Measurements from ENCODE around the gene STEAP1B.
"Not testable (repeated sequence)": the region's sequence is repeated elsewhere in the genome, so short reads cannot be mapped to it uniquely, and the experiment has no call there.

STEAP1B gene

GRCh38 chr7:22499888-22500689, at the start of gene STEAP1B:
Gene STEAP1B (minus strand): TSS chr7:22500188. CDS start chr7:22494855, 5,333 bp downstream.
- not testable (repeated sequence) for H3K4me3 ChIP-seq

GRCh38 chr7:22549051-22549450, 49.1 kb upstream of the STEAP1B start:
- Histone ChIP-seq H3K4me3 (no peak overlapping the region), H3K9me3 (ENCODE audit: low read depth, low read length) (no peaks in the 10 kb centered on the region), H3K9ac (ENCODE audit: insufficient read length) (no peak overlapping the region), H3K36me3 (ENCODE audit: insufficient read depth, low read length) (no peaks in the 10 kb centered on the region), H3K27ac (no peak overlapping the region)
- DNase-seq (ENCODE audit: low read depth, low spot score), result no peak
- no peak for TF ChIP-seq POLR2AphosphoS5 (IDR thresholded peaks at IDR 0.05; ENCODE audit: borderline replicate concordance, low read depth, low read length)
- TF ChIP-seq EZH2 (IDR thresholded peaks at IDR 0.05), result no peak
- no peak for TF ChIP-seq FOXP2 (optimal IDR thresholded peaks at IDR 0.05; ENCODE audit: control extremely low read depth, extremely low read length, insufficient read depth)

More at GRCh38 chr7:22499888-22500689, at the start of gene STEAP1B:
- not testable (repeated sequence) for H3K36me3 ChIP-seq (ENCODE audit: insufficient read depth, low read length); H3K9ac ChIP-seq (ENCODE audit: insufficient read length); H3K27ac ChIP-seq; DNase-seq (ENCODE audit: low read depth, low spot score); H3K9me3 ChIP-seq (ENCODE audit: low read depth, low read length)

GRCh38 chr7:22548313-22548712, 48.3 kb upstream of the STEAP1B start:
- H3K36me3 ChIP-seq (ENCODE audit: insufficient read depth, low read length), result no peaks in the 10 kb centered on the region
- no peak overlapping the region for H3K4me3 ChIP-seq
- no peaks in the 10 kb centered on the region for H3K9me3 ChIP-seq (ENCODE audit: low read depth, low read length)
- TF ChIP-seq EZH2 (IDR thresholded peaks at IDR 0.05) (no peak), POLR2AphosphoS5 (IDR thresholded peaks at IDR 0.05; ENCODE audit: borderline replicate concordance, low read depth, low read length) (no peak), FOXP2 (optimal IDR thresholded peaks at IDR 0.05; ENCODE audit: control extremely low read depth, extremely low read length, insufficient read depth) (no peak)
- H3K27ac ChIP-seq, result no peak overlapping the region
- no peak overlapping the region for H3K9ac ChIP-seq (ENCODE audit: insufficient read length)
- DNase-seq (ENCODE audit: low read depth, low spot score), result no peak

- no peaks in the 10 kb centered on the region for H3K9me3 ChIP-seq (ENCODE audit: low read depth, low read length)
- TF ChIP-seq EZH2 (IDR thresholded peaks at IDR 0.05), result no peak
- no peak for TF ChIP-seq POLR2AphosphoS5 (IDR thresholded peaks at IDR 0.05; ENCODE audit: borderline replicate concordance, low read depth, low read length)
- no peak for TF ChIP-seq FOXP2 (optimal IDR thresholded peaks at IDR 0.05; ENCODE audit: control extremely low read depth, extremely low read length, insufficient read depth)
Observed at GRCh38 chr7:22546769-22547168, 46.8 kb upstream of the STEAP1B start.

GRCh38 chr7:22545529-22545928, 45.5 kb upstream of the STEAP1B start:
- H3K9ac ChIP-seq (ENCODE audit: insufficient read length), result no peak overlapping the region
- H3K9me3 ChIP-seq (ENCODE audit: low read depth, low read length), result no peaks in the 10 kb centered on the region
- no peak overlapping the region for H3K27ac ChIP-seq
- no peak for DNase-seq (ENCODE audit: low read depth, low spot score)
- no peaks in the 10 kb centered on the region for H3K36me3 ChIP-seq (ENCODE audit: insufficient read depth, low read length)
- H3K4me3 ChIP-seq, result no peak overlapping the region
- TF ChIP-seq EZH2 (IDR thresholded peaks at IDR 0.05), result no peak
- TF ChIP-seq POLR2AphosphoS5 (IDR thresholded peaks at IDR 0.05; ENCODE audit: borderline replicate concordance, low read depth, low read length), result no peak
- TF ChIP-seq FOXP2 (optimal IDR thresholded peaks at IDR 0.05; ENCODE audit: control extremely low read depth, extremely low read length, insufficient read depth), result no peak

More at GRCh38 chr7:22546769-22547168, 46.8 kb upstream of the STEAP1B start:
- no peak overlapping the region for H3K9ac ChIP-seq (ENCODE audit: insufficient read length)
- no peak for DNase-seq (ENCODE audit: low read depth, low spot score)
- no peak overlapping the region for H3K27ac ChIP-seq
- H3K36me3 ChIP-seq (ENCODE audit: insufficient read depth, low read length), result no peaks in the 10 kb centered on the region
- H3K4me3 ChIP-seq, result no peak overlapping the region

- H3K27ac ChIP-seq, result no peak overlapping the region
- no peaks in the 10 kb centered on the region for H3K9me3 ChIP-seq (ENCODE audit: low read depth, low read length)
Observed at GRCh38 chr7:22544245-22544644, 44.3 kb upstream of the STEAP1B start.

GRCh38 chr7:22543169-22543568, 43.2 kb upstream of the STEAP1B start:
- DNase-seq (ENCODE audit: low read depth, low spot score), result no peak
- Histone ChIP-seq H3K36me3 (ENCODE audit: insufficient read depth, low read length) (no peaks in the 10 kb centered on the region), H3K9me3 (ENCODE audit: low read depth, low read length) (no peaks in the 10 kb centered on the region), H3K9ac (ENCODE audit: insufficient read length) (no peak overlapping the region), H3K27ac (no peak overlapping the region), H3K4me3 (no peak overlapping the region)
- TF ChIP-seq POLR2AphosphoS5 (IDR thresholded peaks at IDR 0.05; ENCODE audit: borderline replicate concordance, low read depth, low read length), result no peak
- no peak for TF ChIP-seq FOXP2 (optimal IDR thresholded peaks at IDR 0.05; ENCODE audit: control extremely low read depth, extremely low read length, insufficient read depth)
- TF ChIP-seq EZH2 (IDR thresholded peaks at IDR 0.05), result no peak

More at GRCh38 chr7:22544245-22544644, 44.3 kb upstream of the STEAP1B start:
- DNase-seq (ENCODE audit: low read depth, low spot score), result no peak
- Histone ChIP-seq H3K36me3 (ENCODE audit: insufficient read depth, low read length) (no peaks in the 10 kb centered on the region), H3K4me3 (no peak overlapping the region), H3K9ac (ENCODE audit: insufficient read length) (no peak overlapping the region)
- TF ChIP-seq POLR2AphosphoS5 (IDR thresholded peaks at IDR 0.05; ENCODE audit: borderline replicate concordance, low read depth, low read length), result no peak
- TF ChIP-seq EZH2 (IDR thresholded peaks at IDR 0.05), result no peak

DNA sequence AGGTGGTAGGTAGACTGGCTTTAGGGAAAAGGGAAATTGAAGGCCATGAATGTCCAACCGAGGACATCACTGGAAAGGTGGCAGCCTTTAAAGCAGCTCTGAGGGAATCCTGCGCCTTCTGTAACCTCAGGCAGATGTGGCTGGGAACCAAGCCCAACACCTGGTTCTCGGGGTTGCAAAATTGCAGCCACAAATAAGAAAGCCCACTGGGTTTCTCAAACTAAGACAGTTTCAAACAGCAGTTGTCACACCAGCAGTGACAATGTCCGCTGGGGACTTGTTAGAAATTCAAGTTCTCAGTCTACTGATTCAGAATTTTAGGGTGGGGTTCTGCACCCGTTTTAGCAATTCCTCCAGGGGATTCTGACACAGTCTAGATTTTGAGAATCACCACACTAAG, 42.7 kb upstream of the STEAP1B start:
- Histone ChIP-seq H3K4me3 (no peak overlapping the region), H3K9me3 (ENCODE audit: low read depth, low read length) (no peaks in the 10 kb centered on the region), H3K36me3 (ENCODE audit: insufficient read depth, low read length) (no peaks in the 10 kb centered on the region), H3K27ac (no peak overlapping the region), H3K9ac (ENCODE audit: insufficient read length) (no peak overlapping the region)
- no peak for DNase-seq (ENCODE audit: low read depth, low spot score)
- no peak for TF ChIP-seq EZH2 (IDR thresholded peaks at IDR 0.05)
- no peak for TF ChIP-seq FOXP2 (optimal IDR thresholded peaks at IDR 0.05; ENCODE audit: control extremely low read depth, extremely low read length, insufficient read depth)
- no peak for TF ChIP-seq POLR2AphosphoS5 (IDR thresholded peaks at IDR 0.05; ENCODE audit: borderline replicate concordance, low read depth, low read length)

- no peak overlapping the region for H3K4me3 ChIP-seq
- H3K9me3 ChIP-seq (ENCODE audit: low read depth, low read length), result no peaks in the 10 kb centered on the region
- DNase-seq (ENCODE audit: low read depth, low spot score), result no peak
- H3K36me3 ChIP-seq (ENCODE audit: insufficient read depth, low read length), result no peaks in the 10 kb centered on the region
- no peak overlapping the region for H3K27ac ChIP-seq
- H3K9ac ChIP-seq (ENCODE audit: insufficient read length), result no peak overlapping the region
- TF ChIP-seq FOXP2 (optimal IDR thresholded peaks at IDR 0.05; ENCODE audit: control extremely low read depth, extremely low read length, insufficient read depth) (no peak), POLR2AphosphoS5 (IDR thresholded peaks at IDR 0.05; ENCODE audit: borderline replicate concordance, low read depth, low read length) (no peak), EZH2 (IDR thresholded peaks at IDR 0.05) (no peak)
Observed at GRCh38 chr7:22542254-22542653, 42.3 kb upstream of the STEAP1B start.
